Measurements from ENCODE around the gene OR5AN1. TPM values are rescaled to one million over a fixed set of nuclear protein-coding genes. Genes with fewer than 3 reads are reported as not detected.
"Not testable (repeated sequence)": the region's sequence is repeated elsewhere in the genome, so short reads cannot be mapped to it uniquely, and the experiment has no call there.

Gene OR5AN1
- polyA plus RNA-seq, 1 experiment: not detected

DNA sequence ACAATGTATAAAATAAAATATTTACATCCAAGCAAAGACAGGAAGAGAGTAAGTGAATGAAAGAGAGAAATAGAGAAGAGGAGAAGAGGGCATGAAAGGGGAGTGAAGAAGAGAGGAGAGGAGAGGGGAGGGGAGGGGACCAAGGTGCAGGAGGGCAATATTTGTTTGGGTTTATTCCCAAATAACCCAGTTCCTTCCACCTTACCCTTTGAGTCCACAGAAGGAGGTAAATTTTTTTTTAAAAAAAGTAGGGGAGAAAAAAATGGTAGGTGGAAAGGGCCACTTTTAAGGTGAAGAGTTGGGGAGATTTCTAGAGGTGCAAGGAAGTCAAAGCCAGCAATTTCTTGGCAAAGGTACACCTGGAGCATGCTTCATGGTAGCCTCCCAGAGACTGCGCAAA is 2.1 kb upstream of the OR5AN1 start:
- CTCF ChIA-PET: no interaction called here
- TF ChIP-seq CTCF (IDR thresholded peaks at IDR 0.05; ENCODE audit: low read depth, low read length): no peak
- Histone ChIP-seq H3K4me3 (ENCODE audit: low read depth, low read length) (no peak overlapping the region), H3K9me3 (ENCODE audit: control insufficient read depth, insufficient read depth, low read length) (no peaks in the 10 kb centered on the region), H3K27me3 (ENCODE audit: control insufficient read depth, insufficient read depth, low read length) (no peaks in the 10 kb centered on the region), H3K27ac (ENCODE audit: low read depth, low read length) (no peak overlapping the region)
- no peak for DNase-seq (ENCODE audit: low read depth, low spot score)
- POLR2A ChIA-PET: no interaction called here

- DNase-seq (ENCODE audit: low read depth, low spot score): no peak
- Histone ChIP-seq H3K4me3 (ENCODE audit: low read depth, low read length) (no peak overlapping the region), H3K27me3 (ENCODE audit: control insufficient read depth, insufficient read depth, low read length) (no peaks in the 10 kb centered on the region), H3K27ac (ENCODE audit: low read depth, low read length) (no peak overlapping the region), H3K9me3 (ENCODE audit: control insufficient read depth, insufficient read depth, low read length) (no peaks in the 10 kb centered on the region)
- ChIA-PET POLR2A (no interaction called here), CTCF (no interaction called here)
- TF ChIP-seq CTCF (IDR thresholded peaks at IDR 0.05; ENCODE audit: low read depth, low read length): no peak
Measured at GRCh38 chr11:59358020-59358419, 675 bp upstream of the OR5AN1 start.

- Histone ChIP-seq H3K4me3 (ENCODE audit: low read depth, low read length) (no peak overlapping the region), H3K9me3 (ENCODE audit: control insufficient read depth, insufficient read depth, low read length) (no peaks in the 10 kb centered on the region), H3K27me3 (ENCODE audit: control insufficient read depth, insufficient read depth, low read length) (no peaks in the 10 kb centered on the region), H3K27ac (ENCODE audit: low read depth, low read length) (no peak overlapping the region)
- POLR2A ChIA-PET: no interaction called here
- CTCF ChIA-PET: no interaction called here
- no peak for TF ChIP-seq CTCF (IDR thresholded peaks at IDR 0.05; ENCODE audit: low read depth, low read length)
- DNase-seq (ENCODE audit: low read depth, low spot score): no peak
Measured at GRCh38 chr11:59365232-59366018, 6.7 kb downstream of the OR5AN1 start.

DNA sequence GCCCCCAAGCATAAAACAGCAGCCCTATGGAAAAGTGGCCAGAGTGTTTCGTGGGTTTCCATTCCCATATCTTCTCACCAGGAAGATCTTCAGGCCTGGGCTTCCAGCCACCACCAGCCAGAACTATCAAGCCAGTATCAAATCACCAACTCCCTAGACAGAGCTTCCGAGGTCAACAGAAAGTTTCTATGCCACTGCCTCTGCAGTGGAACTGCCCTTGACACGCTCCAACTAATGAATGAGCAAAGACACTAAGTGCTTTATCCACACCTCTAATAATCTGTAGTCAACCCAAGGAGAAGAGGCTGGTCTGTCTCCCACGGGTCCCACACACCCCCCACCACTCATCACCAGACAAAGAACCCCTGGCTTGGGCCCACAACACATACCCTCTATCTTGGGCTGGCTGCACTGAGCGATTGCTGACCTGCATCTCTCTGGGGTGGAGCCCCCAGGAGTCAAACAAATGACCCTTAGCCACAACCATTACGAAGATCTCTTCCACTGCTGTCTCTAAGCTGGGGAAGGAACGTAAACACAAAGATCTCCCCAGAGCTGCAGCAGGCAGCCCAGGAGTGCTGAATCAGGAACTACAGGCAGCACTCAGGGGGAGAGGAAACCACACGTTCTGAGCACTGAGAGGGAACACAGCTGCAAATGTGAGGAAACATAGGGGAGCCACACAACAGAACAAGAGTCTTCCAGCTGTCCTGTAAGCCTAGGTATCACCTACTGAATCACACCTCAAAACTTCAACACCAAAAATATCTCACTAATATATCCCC is 9.7 kb downstream of the OR5AN1 start:
- Histone ChIP-seq H3K9me3 (ENCODE audit: control insufficient read depth, insufficient read depth, low read length) (no peaks in the 10 kb centered on the region), H3K4me3 (ENCODE audit: low read depth, low read length) (no peak overlapping the region), H3K27me3 (ENCODE audit: control insufficient read depth, insufficient read depth, low read length) (no peaks in the 10 kb centered on the region), H3K27ac (ENCODE audit: low read depth, low read length) (no peak overlapping the region)
- DNase-seq (ENCODE audit: low read depth, low spot score): no peak
- ChIA-PET CTCF (no interaction called here), POLR2A (no interaction called here)
- no peak for TF ChIP-seq CTCF (IDR thresholded peaks at IDR 0.05; ENCODE audit: low read depth, low read length)

DNA sequence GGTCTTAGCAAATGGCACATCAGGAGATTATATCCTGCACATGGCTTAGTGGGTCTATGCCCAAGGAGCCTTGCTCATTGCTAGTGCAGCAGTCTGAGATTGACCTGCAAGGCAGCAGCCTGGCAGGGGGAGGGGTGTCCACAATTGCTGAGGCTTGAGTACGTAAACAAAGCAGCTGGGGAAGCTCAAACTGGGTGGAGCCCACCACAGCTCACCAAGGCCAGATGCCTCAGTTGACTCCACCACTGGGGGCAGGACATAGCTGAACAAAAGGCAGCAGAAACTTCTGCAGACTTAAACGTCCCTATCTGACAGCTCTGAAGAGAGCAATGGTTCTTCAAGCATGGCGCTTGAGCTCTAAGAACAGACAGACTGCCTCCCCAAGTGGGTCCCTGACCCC is 13.6 kb downstream of the OR5AN1 start:
- POLR2A ChIA-PET; CTCF ChIA-PET; H3K27me3 ChIP-seq (ENCODE audit: control insufficient read depth, insufficient read depth, low read length); H3K27ac ChIP-seq (ENCODE audit: low read depth, low read length); H3K9me3 ChIP-seq (ENCODE audit: control insufficient read depth, insufficient read depth, low read length); DNase-seq (ENCODE audit: low read depth, low spot score); H3K4me3 ChIP-seq (ENCODE audit: low read depth, low read length): not testable (repeated sequence)
